ENCODE measurements around the gene MADCAM1. TPM values are rescaled to one million over a fixed set of nuclear protein-coding genes. Genes with fewer than 3 reads are reported as not detected.
A peak's percentile ranks its signal among the peaks of the same experiment; 100 is the strongest.

MADCAM1 gene
- total RNA-seq, 1 donor from 2014 or later: 2.7 TPM

DNA sequence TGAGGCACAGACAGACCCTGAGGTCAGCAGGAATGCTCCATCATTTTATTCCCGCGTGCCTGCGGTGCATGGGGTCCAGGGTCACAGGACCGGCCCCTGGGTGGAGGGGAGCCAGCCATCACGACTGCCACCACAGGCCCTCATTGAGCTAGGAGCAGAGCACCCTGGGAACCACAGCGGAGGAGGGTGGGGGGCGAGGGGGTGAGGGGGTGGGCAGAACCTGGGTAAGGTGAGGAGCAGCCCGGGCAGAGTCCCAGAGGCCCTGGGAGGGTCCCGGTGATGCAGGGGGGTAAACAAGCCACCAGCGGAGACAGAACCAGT, 1.2 kb upstream of the MADCAM1 start:
- no peaks in the 10 kb centered on the region for H3K36me3 Mint-ChIP-seq
- no peaks in the 10 kb centered on the region for H3K4me1 Mint-ChIP-seq (ENCODE audit: unreplicated experiment)
- no peak for DNase-seq (ENCODE audit: extremely low spot score, unreplicated experiment)
- peaks cover 23% of the 10 kb centered on the region for H3K27me3 Mint-ChIP-seq
- no peaks in the 10 kb centered on the region for H3K9me3 Mint-ChIP-seq
- no peak overlapping the region for H3K4me3 Mint-ChIP-seq
- TF ChIP-seq, protein P1, sequence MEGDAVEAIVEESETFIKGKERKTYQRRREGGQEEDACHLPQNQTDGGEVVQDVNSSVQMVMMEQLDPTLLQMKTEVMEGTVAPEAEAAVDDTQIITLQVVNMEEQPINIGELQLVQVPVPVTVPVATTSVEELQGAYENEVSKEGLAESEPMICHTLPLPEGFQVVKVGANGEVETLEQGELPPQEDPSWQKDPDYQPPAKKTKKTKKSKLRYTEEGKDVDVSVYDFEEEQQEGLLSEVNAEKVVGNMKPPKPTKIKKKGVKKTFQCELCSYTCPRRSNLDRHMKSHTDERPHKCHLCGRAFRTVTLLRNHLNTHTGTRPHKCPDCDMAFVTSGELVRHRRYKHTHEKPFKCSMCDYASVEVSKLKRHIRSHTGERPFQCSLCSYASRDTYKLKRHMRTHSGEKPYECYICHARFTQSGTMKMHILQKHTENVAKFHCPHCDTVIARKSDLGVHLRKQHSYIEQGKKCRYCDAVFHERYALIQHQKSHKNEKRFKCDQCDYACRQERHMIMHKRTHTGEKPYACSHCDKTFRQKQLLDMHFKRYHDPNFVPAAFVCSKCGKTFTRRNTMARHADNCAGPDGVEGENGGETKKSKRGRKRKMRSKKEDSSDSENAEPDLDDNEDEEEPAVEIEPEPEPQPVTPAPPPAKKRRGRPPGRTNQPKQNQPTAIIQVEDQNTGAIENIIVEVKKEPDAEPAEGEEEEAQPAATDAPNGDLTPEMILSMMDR (conservative IDR thresholded peaks at IDR 0.05): no peak
- no peak overlapping the region for H3K27ac Mint-ChIP-seq

DNA sequence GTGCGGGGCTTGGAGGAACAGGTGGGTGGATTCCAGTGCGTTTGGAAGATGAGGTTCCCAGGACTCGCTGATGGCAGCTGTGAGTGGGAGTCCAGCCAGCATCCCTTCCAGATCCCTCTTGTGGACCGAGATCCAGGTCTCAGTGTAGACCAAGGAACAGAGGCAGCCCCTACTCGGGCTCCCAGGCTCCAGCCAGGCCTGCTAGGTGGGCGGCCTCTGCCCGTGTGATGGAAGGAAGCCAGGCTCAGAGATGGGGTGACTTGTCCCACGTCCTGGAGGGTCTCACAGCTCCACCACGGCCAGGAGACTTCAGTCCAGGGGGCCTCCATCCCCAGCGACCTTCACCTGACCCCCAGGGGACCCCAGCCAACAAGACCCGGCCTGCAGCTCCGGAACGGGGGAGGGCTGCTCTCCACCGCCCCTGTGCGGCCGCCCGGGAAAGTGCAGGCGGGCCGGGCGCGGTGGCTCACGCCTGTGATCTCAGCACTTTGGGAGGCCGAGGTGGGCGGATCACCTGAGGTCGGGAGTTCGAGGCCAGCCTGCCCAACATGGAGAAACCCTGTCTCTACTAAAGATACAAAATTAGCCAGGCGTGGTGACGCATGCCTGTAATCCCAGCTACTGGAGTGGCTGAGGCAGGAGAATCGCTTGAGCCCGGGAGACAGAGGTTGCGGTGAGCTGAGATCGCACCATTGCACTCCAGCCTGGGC, 729 bp upstream of the MADCAM1 start:
- Mint-ChIP-seq H3K27ac (no peak overlapping the region), H3K27me3 (peaks cover 26% of the 10 kb centered on the region), H3K36me3 (no peaks in the 10 kb centered on the region), H3K4me1 (ENCODE audit: unreplicated experiment) (no peaks in the 10 kb centered on the region), H3K4me3 (no peak overlapping the region), H3K9me3 (no peaks in the 10 kb centered on the region)
- TF ChIP-seq, protein P1 (conservative IDR thresholded peaks at IDR 0.05): peak; percentile 87
- peak; percentile 77 for DNase-seq (ENCODE audit: extremely low spot score, unreplicated experiment)

- Mint-ChIP-seq H3K27me3 (peaks cover 26% of the 10 kb centered on the region), H3K4me3 (no peak overlapping the region), H3K36me3 (no peaks in the 10 kb centered on the region), H3K27ac (no peak overlapping the region), H3K4me1 (ENCODE audit: unreplicated experiment) (no peaks in the 10 kb centered on the region), H3K9me3 (no peaks in the 10 kb centered on the region)
- TF ChIP-seq, protein P1 (conservative IDR thresholded peaks at IDR 0.05): no peak
- no peak for DNase-seq (ENCODE audit: extremely low spot score, unreplicated experiment)
Observed at GRCh38 chr19:496986-497385, 700 bp downstream of the MADCAM1 start.

DNA sequence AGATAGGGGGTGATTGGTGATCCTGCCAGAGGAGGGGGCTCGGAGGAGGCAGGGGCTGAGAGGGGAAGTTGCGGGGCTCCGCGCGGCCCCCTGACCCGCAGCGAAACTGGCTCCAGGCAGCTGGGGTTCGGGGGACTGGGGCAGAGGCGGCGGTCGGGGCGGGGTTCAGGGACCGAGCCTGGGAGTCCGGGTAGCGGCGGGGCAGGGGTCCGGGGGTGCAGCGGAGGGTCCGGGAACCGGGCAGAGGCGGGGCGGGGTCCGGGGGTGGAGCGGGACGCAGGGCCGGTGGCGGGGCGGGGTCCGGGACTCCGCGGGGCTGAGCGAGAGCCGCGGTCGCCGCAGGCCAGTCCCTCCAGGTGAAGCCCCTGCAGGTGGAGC, 1.2 kb downstream of the MADCAM1 start:
- Mint-ChIP-seq H3K4me1 (ENCODE audit: unreplicated experiment) (peaks cover under 1% of the 10 kb centered on the region), H3K9me3 (no peaks in the 10 kb centered on the region), H3K36me3 (no peaks in the 10 kb centered on the region), H3K4me3 (no peak overlapping the region), H3K27me3 (peaks cover 28% of the 10 kb centered on the region), H3K27ac (no peak overlapping the region)
- TF ChIP-seq, protein P1 (conservative IDR thresholded peaks at IDR 0.05): no peak
- DNase-seq (ENCODE audit: extremely low spot score, unreplicated experiment): no peak

DNA sequence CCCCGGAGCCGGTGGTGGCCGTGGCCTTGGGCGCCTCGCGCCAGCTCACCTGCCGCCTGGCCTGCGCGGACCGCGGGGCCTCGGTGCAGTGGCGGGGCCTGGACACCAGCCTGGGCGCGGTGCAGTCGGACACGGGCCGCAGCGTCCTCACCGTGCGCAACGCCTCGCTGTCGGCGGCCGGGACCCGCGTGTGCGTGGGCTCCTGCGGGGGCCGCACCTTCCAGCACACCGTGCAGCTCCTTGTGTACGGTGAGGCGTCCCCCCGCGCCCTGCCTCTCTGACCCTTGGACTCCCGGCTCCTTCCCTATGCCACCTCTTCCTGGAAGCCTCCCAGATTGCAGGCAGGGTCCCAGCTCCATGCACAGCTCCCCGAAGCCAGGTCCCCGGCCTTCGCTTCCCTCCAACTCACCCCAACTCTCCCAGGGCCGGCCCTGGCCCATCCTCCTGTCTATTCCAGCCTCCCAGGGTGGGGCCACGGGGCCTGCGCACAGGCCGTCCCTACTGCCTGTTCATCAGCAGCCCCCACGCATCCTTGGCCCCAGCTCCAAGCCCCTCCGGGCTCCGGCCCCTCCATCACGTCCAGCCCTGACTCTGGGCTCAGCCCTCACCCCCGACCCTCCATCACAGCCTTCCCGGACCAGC, 1.7 kb downstream of the MADCAM1 start:
- Mint-ChIP-seq H3K4me3 (no peak overlapping the region), H3K27ac (no peak overlapping the region), H3K4me1 (ENCODE audit: unreplicated experiment) (peaks cover 6% of the 10 kb centered on the region), H3K36me3 (no peaks in the 10 kb centered on the region), H3K9me3 (no peaks in the 10 kb centered on the region), H3K27me3 (peaks cover 30% of the 10 kb centered on the region)
- TF ChIP-seq, protein P1 (conservative IDR thresholded peaks at IDR 0.05): no peak
- DNase-seq (ENCODE audit: extremely low spot score, unreplicated experiment): no peak

Measured in type B pancreatic cell (in vitro differentiated cells).